Parathyroid adenoma (tissue), 2 donors: ENCODE measurements around the gene LAYN.

Experiments used
- H2AFZ ChIP-seq: fragments of 300-600 bp; sonication (generic); one replicate; pipeline ENCODE4 v1.7.0; 2017; ENCODE audit warnings: antibody characterized with exemption, mild to moderate bottlenecking
- H3K27ac ChIP-seq: fragments of 300-600 bp; sonication (generic); one replicate; pipeline ENCODE4 v1.7.0; 2017
- H3K27me3 ChIP-seq: fragments of 300-600 bp; sonication (generic); one replicate; pipeline ENCODE4 v1.7.0; 2017; ENCODE audit warnings: low read length; ENCODE audit not compliant: control insufficient read depth, insufficient read depth
- H3K36me3 ChIP-seq: fragments of 300-600 bp; sonication (generic); one replicate; pipeline ENCODE4 v1.7.0; 2017; ENCODE audit warnings: low read length; ENCODE audit not compliant: control insufficient read depth, insufficient read depth
- H3K4me1 ChIP-seq: fragments of 300-600 bp; sonication (generic); one replicate; pipeline ENCODE4 v1.7.0; 2017; ENCODE audit warnings: control low read depth
- H3K4me2 ChIP-seq: fragments of 300-600 bp; sonication (generic); one replicate; pipeline ENCODE4 v1.7.0; 2017; ENCODE audit warnings: low read length
- H3K4me3 ChIP-seq: fragments of 300-600 bp; sonication (generic); one replicate; pipeline ENCODE4 v1.7.0; 2017; ENCODE audit warnings: low read depth, low read length
- H3K79me2 ChIP-seq: fragments of 300-600 bp; sonication (generic); one replicate; pipeline ENCODE4 v1.7.0; 2017; ENCODE audit warnings: control low read depth
- H3K9ac ChIP-seq: fragments of 300-600 bp; sonication (generic); one replicate; pipeline ENCODE4 v1.7.0; 2017; ENCODE audit warnings: mild to moderate bottlenecking
- H3K9me3 ChIP-seq: fragments of 300-600 bp; sonication (generic); one replicate; pipeline ENCODE4 v1.7.0; 2017; ENCODE audit warnings: low read length; ENCODE audit not compliant: control insufficient read depth
- CTCF ChIP-seq: fragments of 300-600 bp; sonication (generic); IDR thresholded peaks from one replicate; pipeline ENCODE4 v1.7.0; 2017; ENCODE audit warnings: antibody characterized with exemption, mild to moderate bottlenecking
- donor health status: primary hyperparathyroidism.

Gene LAYN

GRCh38 chr11:111535281-111535680, 5.2 kb upstream of the LAYN start:
- Histone ChIP-seq H3K9ac (no peak overlapping the region), H3K9me3 (no peaks in the 10 kb centered on the region), H2AFZ (no peak overlapping the region), H3K4me3 (no peak overlapping the region), H3K36me3 (no peaks in the 10 kb centered on the region), H3K4me1 (no peaks in the 10 kb centered on the region), H3K27ac (no peak overlapping the region), H3K4me2 (no peak overlapping the region), H3K27me3 (no peaks in the 10 kb centered on the region), H3K79me2 (no peaks in the 10 kb centered on the region)
- no peak for TF ChIP-seq CTCF

- H3K9ac ChIP-seq = no peak overlapping the region
- no peak overlapping the region for H2AFZ ChIP-seq
- H3K27me3 ChIP-seq = no peaks in the 10 kb centered on the region
- H3K4me3 ChIP-seq = no peak overlapping the region
- H3K27ac ChIP-seq = no peak overlapping the region
- no peaks in the 10 kb centered on the region for H3K79me2 ChIP-seq
- no peaks in the 10 kb centered on the region for H3K36me3 ChIP-seq
- TF ChIP-seq CTCF = no peak
- H3K9me3 ChIP-seq = no peaks in the 10 kb centered on the region
- no peaks in the 10 kb centered on the region for H3K4me1 ChIP-seq
- no peak overlapping the region for H3K4me2 ChIP-seq
Measured at GRCh38 chr11:111537336-111537860, 3.1 kb upstream of the LAYN start.

GRCh38 chr11:111538407-111539114, 2.0 kb upstream of the LAYN start:
- H3K4me3 ChIP-seq = no peak overlapping the region
- H3K79me2 ChIP-seq = no peaks in the 10 kb centered on the region
- H3K4me1 ChIP-seq = no peaks in the 10 kb centered on the region
- no peak for TF ChIP-seq CTCF
- H2AFZ ChIP-seq = no peak overlapping the region
- no peaks in the 10 kb centered on the region for H3K9me3 ChIP-seq
- no peaks in the 10 kb centered on the region for H3K36me3 ChIP-seq
- no peak overlapping the region for H3K9ac ChIP-seq
- no peak overlapping the region for H3K27ac ChIP-seq
- no peaks in the 10 kb centered on the region for H3K27me3 ChIP-seq
- no peak overlapping the region for H3K4me2 ChIP-seq

DNA sequence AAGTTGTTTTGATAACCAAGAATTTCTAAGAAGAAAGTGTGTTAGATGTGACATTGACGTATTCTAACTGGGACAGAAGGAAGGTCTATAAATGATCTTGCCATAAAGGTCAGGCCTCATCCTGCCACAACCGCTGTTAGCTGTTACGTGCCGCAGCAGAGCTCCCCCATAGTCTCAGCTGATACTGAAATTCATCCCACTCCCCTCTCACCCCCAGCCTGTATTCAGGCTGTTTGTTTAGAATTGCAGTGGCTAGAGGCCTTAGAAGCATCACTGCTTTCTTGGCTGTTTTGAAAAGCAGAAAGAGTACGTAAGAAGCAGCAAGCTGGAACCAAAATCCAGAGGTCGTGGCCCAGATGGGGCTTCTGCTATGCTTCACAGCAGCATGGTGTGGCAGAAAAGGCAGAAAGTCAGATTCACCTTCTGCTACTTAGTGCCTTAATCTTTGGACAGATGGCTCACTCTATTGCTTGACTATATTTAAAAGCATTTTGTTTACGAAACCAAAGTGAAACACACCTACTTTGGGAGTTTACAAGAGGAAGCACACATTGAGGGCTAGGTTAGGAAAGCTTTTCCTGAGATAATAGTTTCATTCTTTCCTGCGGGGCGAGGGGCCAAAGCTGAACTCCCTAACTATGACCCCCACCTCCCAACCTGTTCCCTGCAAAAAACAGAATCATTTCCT, 950 bp upstream of the LAYN start:
- H3K27me3 ChIP-seq = no peaks in the 10 kb centered on the region
- H3K27ac ChIP-seq = no peak overlapping the region
- no peak overlapping the region for H3K9ac ChIP-seq
- TF ChIP-seq CTCF = no peak
- H3K4me3 ChIP-seq = no peak overlapping the region
- no peaks in the 10 kb centered on the region for H3K79me2 ChIP-seq
- no peaks in the 10 kb centered on the region for H3K4me1 ChIP-seq
- H2AFZ ChIP-seq = no peak overlapping the region
- H3K4me2 ChIP-seq = no peak overlapping the region
- no peaks in the 10 kb centered on the region for H3K9me3 ChIP-seq
- H3K36me3 ChIP-seq = no peaks in the 10 kb centered on the region
